Muscle layer of duodenum (tissue), 2 donors: ENCODE measurements around the gene KCNJ12.

Experiments used
- H3K27ac ChIP-seq: one replicate; pipeline ENCODE4 v1.7.0; 2013; ENCODE audit warnings: mild to moderate bottlenecking, low read length
- H3K27me3 ChIP-seq: one replicate; pipeline ENCODE4 v1.7.0; 2013; ENCODE audit warnings: low read depth, mild to moderate bottlenecking, control low read depth, low read length
- H3K36me3 ChIP-seq, 2 donors: one replicate each; pipeline ENCODE4 v1.7.0; 2013; ENCODE audit warnings: low read length in 2 of 2, control low read depth in 1 of 2, mild to moderate bottlenecking in 1 of 2; ENCODE audit not compliant: insufficient read depth in 2 of 2, control insufficient read depth in 1 of 2
- H3K4me1 ChIP-seq, 2 donors: one replicate each; pipeline ENCODE4 v1.7.0; 2013; ENCODE audit warnings: low read length in 2 of 2, mild to moderate bottlenecking in 2 of 2, control low read depth in 1 of 2, moderate library complexity in 1 of 2; ENCODE audit not compliant: insufficient read depth in 2 of 2, control insufficient read depth in 1 of 2
- H3K4me3 ChIP-seq, 2 donors: one replicate each; pipeline ENCODE4 v1.7.0; 2013; ENCODE audit warnings: low read length in 2 of 2, low read depth in 1 of 2, mild to moderate bottlenecking in 1 of 2
- H3K9me3 ChIP-seq, 2 donors: one replicate each; pipeline ENCODE4 v1.7.0; 2013; ENCODE audit warnings: low read length in 2 of 2, control low read depth in 1 of 2, mild to moderate bottlenecking in 1 of 2; ENCODE audit not compliant: control insufficient read depth in 1 of 2
- donor health status: healthy.

Gene KCNJ12

GRCh38 chr17:21352221-21352980 lies 23.8 kb upstream of the KCNJ12 start:
- Histone ChIP-seq H3K4me3 (no peak overlapping the region), H3K4me1 (no peaks in the 10 kb centered on the region), H3K9me3 (no peaks in the 10 kb centered on the region), H3K27me3 (no peaks in the 10 kb centered on the region), H3K36me3 (no peaks in the 10 kb centered on the region), H3K27ac (no peak overlapping the region)

- Histone ChIP-seq H3K36me3 (no peaks in the 10 kb centered on the region), H3K4me3 (no peak overlapping the region), H3K9me3 (no peaks in the 10 kb centered on the region), H3K27me3 (no peaks in the 10 kb centered on the region), H3K27ac (no peak overlapping the region), H3K4me1 (no peaks in the 10 kb centered on the region)
Observed at GRCh38 chr17:21352981-21353265, 23.2 kb upstream of the KCNJ12 start.

- no peaks in the 10 kb centered on the region for H3K36me3 ChIP-seq
- no peaks in the 10 kb centered on the region for H3K9me3 ChIP-seq
- no peak overlapping the region for H3K4me3 ChIP-seq
- H3K4me1 ChIP-seq: no peaks in the 10 kb centered on the region
- no peaks in the 10 kb centered on the region for H3K27me3 ChIP-seq
- H3K27ac ChIP-seq: no peak overlapping the region
Observed at GRCh38 chr17:21353326-21354010, 22.7 kb upstream of the KCNJ12 start.

- Histone ChIP-seq H3K4me3 (no peak overlapping the region), H3K9me3 (no peaks in the 10 kb centered on the region), H3K27ac (no peak overlapping the region), H3K4me1 (no peaks in the 10 kb centered on the region), H3K36me3 (no peaks in the 10 kb centered on the region), H3K27me3 (no peaks in the 10 kb centered on the region)
Observed at GRCh38 chr17:21354796-21355385, 21.3 kb upstream of the KCNJ12 start.

GRCh38 chr17:21355586-21355985 lies 20.6 kb upstream of the KCNJ12 start:
- no peak overlapping the region for H3K27ac ChIP-seq
- no peaks in the 10 kb centered on the region for H3K27me3 ChIP-seq
- no peaks in the 10 kb centered on the region for H3K9me3 ChIP-seq
- no peaks in the 10 kb centered on the region for H3K4me1 ChIP-seq
- H3K4me3 ChIP-seq: no peak overlapping the region
- H3K36me3 ChIP-seq: no peaks in the 10 kb centered on the region

- Histone ChIP-seq H3K9me3 (no peaks in the 10 kb centered on the region), H3K27ac (no peak overlapping the region), H3K4me3 (no peak overlapping the region), H3K27me3 (no peaks in the 10 kb centered on the region), H3K36me3 (no peaks in the 10 kb centered on the region), H3K4me1 (no peaks in the 10 kb centered on the region)
Observed at GRCh38 chr17:21356537-21357127, 19.5 kb upstream of the KCNJ12 start.

GRCh38 chr17:21357281-21357680 lies 18.9 kb upstream of the KCNJ12 start:
- Histone ChIP-seq H3K27ac (no peak overlapping the region), H3K4me3 (no peak overlapping the region), H3K4me1 (no peaks in the 10 kb centered on the region), H3K27me3 (no peaks in the 10 kb centered on the region), H3K36me3 (no peaks in the 10 kb centered on the region), H3K9me3 (no peaks in the 10 kb centered on the region)

- Histone ChIP-seq H3K4me1 (no peaks in the 10 kb centered on the region), H3K9me3 (no peaks in the 10 kb centered on the region), H3K27ac (no peak overlapping the region), H3K4me3 (no peak overlapping the region), H3K36me3 (no peaks in the 10 kb centered on the region), H3K27me3 (no peaks in the 10 kb centered on the region)
Observed at GRCh38 chr17:21357696-21358656, 18.2 kb upstream of the KCNJ12 start.

GRCh38 chr17:21358682-21359482 lies 17.3 kb upstream of the KCNJ12 start:
- Histone ChIP-seq H3K27me3 (no peaks in the 10 kb centered on the region), H3K4me1 (no peaks in the 10 kb centered on the region), H3K36me3 (no peaks in the 10 kb centered on the region), H3K4me3 (no peak overlapping the region), H3K27ac (no peak overlapping the region), H3K9me3 (no peaks in the 10 kb centered on the region)

- H3K4me1 ChIP-seq: no peaks in the 10 kb centered on the region
- H3K27ac ChIP-seq: no peak overlapping the region
- H3K9me3 ChIP-seq: no peaks in the 10 kb centered on the region
- no peaks in the 10 kb centered on the region for H3K27me3 ChIP-seq
- no peak overlapping the region for H3K4me3 ChIP-seq
- H3K36me3 ChIP-seq: no peaks in the 10 kb centered on the region
Observed at GRCh38 chr17:21359483-21359840, 16.7 kb upstream of the KCNJ12 start.
